ENCODE data around the gene CELSR2.

The CELSR2 gene

GRCh38 chr1:109315288-109315687 lies 65.9 kb downstream of the CELSR2 start:
- Histone ChIP-seq H3K4me2 (ENCODE audit: low read length) (no peak overlapping the region), H3K4me3 (ENCODE audit: low read length) (no peak overlapping the region), H3K79me2 (ENCODE audit: control insufficient read depth, low read length) (no peaks in the 10 kb centered on the region), H3K9me2 (replicated peaks; ENCODE audit: control insufficient read depth, low read length) (no peaks in the 10 kb centered on the region), H3K27ac (ENCODE audit: low read depth, low read length) (no peak overlapping the region), H3F3A (ENCODE audit: control insufficient read depth, insufficient read depth) (no peaks in the 10 kb centered on the region; the same call in 1 of the 2 replicates), H3K4me1 (ENCODE audit: control insufficient read depth, low read length) (no peaks in the 10 kb centered on the region), H3K36me3 (ENCODE audit: control insufficient read depth, low read length) (0 out of 2 replicates have a peak, but pooled peaks cover 3% of the 10 kb centered on the region), H4K20me1 (ENCODE audit: control insufficient read depth, insufficient read depth, low read depth, low read length) (no peaks in the 10 kb centered on the region), H3K27me3 (ENCODE audit: control insufficient read depth, low read length) (no peaks in the 10 kb centered on the region), H3K9me3 (ENCODE audit: control insufficient read depth, insufficient read depth, low read length) (no peaks in the 10 kb centered on the region)
- TF ChIP-seq CTCF (IDR thresholded peaks at IDR 0.05; ENCODE audit: low read depth, low read length, poor library complexity, severe bottlenecking), result no peak
- no peak for TF ChIP-seq EZH2phosphoT487 (IDR thresholded peaks at IDR 0.05; ENCODE audit: borderline replicate concordance, low read length)

- Histone ChIP-seq H3K9me3 (ENCODE audit: control insufficient read depth, insufficient read depth, low read length) (no peaks in the 10 kb centered on the region), H3K27ac (ENCODE audit: low read depth, low read length) (no peak overlapping the region), H3K4me3 (ENCODE audit: low read length) (no peak overlapping the region), H3K79me2 (ENCODE audit: control insufficient read depth, low read length) (no peaks in the 10 kb centered on the region), H3K36me3 (ENCODE audit: control insufficient read depth, low read length) (0 out of 2 replicates have a peak, but pooled peaks cover 3% of the 10 kb centered on the region), H3K4me2 (ENCODE audit: low read length) (no peak overlapping the region), H3K4me1 (ENCODE audit: control insufficient read depth, low read length) (no peaks in the 10 kb centered on the region), H4K20me1 (ENCODE audit: control insufficient read depth, insufficient read depth, low read depth, low read length) (no peaks in the 10 kb centered on the region), H3K27me3 (ENCODE audit: control insufficient read depth, low read length) (no peaks in the 10 kb centered on the region), H3K9me2 (replicated peaks; ENCODE audit: control insufficient read depth, low read length) (no peaks in the 10 kb centered on the region), H3F3A (ENCODE audit: control insufficient read depth, insufficient read depth) (no peaks in the 10 kb centered on the region; the same call in 1 of the 2 replicates)
- TF ChIP-seq CTCF (IDR thresholded peaks at IDR 0.05; ENCODE audit: low read depth, low read length, poor library complexity, severe bottlenecking) (no peak), EZH2phosphoT487 (IDR thresholded peaks at IDR 0.05; ENCODE audit: borderline replicate concordance, low read length) (no peak)
Observed at GRCh38 chr1:109316506-109316905, 67.2 kb downstream of the CELSR2 start.

- Histone ChIP-seq H4K20me1 (ENCODE audit: control insufficient read depth, insufficient read depth, low read depth, low read length) (no peaks in the 10 kb centered on the region), H3K79me2 (ENCODE audit: control insufficient read depth, low read length) (no peaks in the 10 kb centered on the region), H3K4me3 (ENCODE audit: low read length) (no peak overlapping the region), H3K36me3 (ENCODE audit: control insufficient read depth, low read length) (peaks cover 9% of the 10 kb centered on the region; the same call in 1 of the 2 replicates), H3K9me2 (replicated peaks; ENCODE audit: control insufficient read depth, low read length) (no peaks in the 10 kb centered on the region), H3K27ac (ENCODE audit: low read depth, low read length) (no peak overlapping the region), H3K4me1 (ENCODE audit: control insufficient read depth, low read length) (no peaks in the 10 kb centered on the region), H3K4me2 (ENCODE audit: low read length) (no peak overlapping the region), H3F3A (ENCODE audit: control insufficient read depth, insufficient read depth) (no peaks in the 10 kb centered on the region), H3K9me3 (ENCODE audit: control insufficient read depth, insufficient read depth, low read length) (no peaks in the 10 kb centered on the region), H3K27me3 (ENCODE audit: control insufficient read depth, low read length) (no peaks in the 10 kb centered on the region)
- TF ChIP-seq EZH2phosphoT487 (IDR thresholded peaks at IDR 0.05; ENCODE audit: borderline replicate concordance, low read length) (no peak), CTCF (IDR thresholded peaks at IDR 0.05; ENCODE audit: low read depth, low read length, poor library complexity, severe bottlenecking) (no peak)
Observed at GRCh38 chr1:109319114-109319513, 69.8 kb downstream of the CELSR2 start.
